Left cardiac atrium (tissue), 4 donors: ENCODE results near the gene TRPV6. TPM values are rescaled to one million over a fixed set of nuclear protein-coding genes. Genes with fewer than 3 reads are reported as not detected.
A peak's percentile ranks its signal among the peaks of the same experiment; 100 is the strongest.

ENCODE experiments used
- ATAC-seq, 2 donors: fragments of 200-7000 bp; cut with Tn5 transposase; one replicate each; pipeline ENCODE4 v1.9.1; 2020; ENCODE audit warnings: mild to moderate bottlenecking in 2 of 2, moderate library complexity in 2 of 2
- DNase-seq: peaks from one replicate; pipeline ENCODE4 v3.0.0-alpha.2; 2020
- intact Hi-C, 2 donors: fragments of 100-400 bp; cut with DNase I; formaldehyde crosslinking; loops; one replicate each; pipeline versions ENCODE4 v1.14.1 to v1.15.1; 2022 to 2023
- total RNA-seq, 2 donors: library from RNA; stranded (reverse); fragmentation: NEBNext Ultra II Directional; extraction: Animal tissue kit (Norgen Biotek cat#: 25700); gene quantifications; one replicate each; pipeline ENCODE4 v1.2.1, GENCODE V29; 2021
- donor health status: DM: no; HTN: yes; CAD: no.
- donor health status: DM: no; HTN: yes; CAD: no; lungs with severe emphysema.
- donor health status: DM: yes; HTN: yes; CAD: no.
- donor health status: Dilated cardiomyopathy.

The TRPV6 gene
- total RNA-seq, 2 donors from 2014 or later: 0.24 to 0.27 TPM

- no peak for DNase-seq
- no peak for ATAC-seq
- intact Hi-C loops: no loop called here
These were observed 24.6 kb downstream of the TRPV6 start for GRCh38 chr7:142860968-142861367.

DNA sequence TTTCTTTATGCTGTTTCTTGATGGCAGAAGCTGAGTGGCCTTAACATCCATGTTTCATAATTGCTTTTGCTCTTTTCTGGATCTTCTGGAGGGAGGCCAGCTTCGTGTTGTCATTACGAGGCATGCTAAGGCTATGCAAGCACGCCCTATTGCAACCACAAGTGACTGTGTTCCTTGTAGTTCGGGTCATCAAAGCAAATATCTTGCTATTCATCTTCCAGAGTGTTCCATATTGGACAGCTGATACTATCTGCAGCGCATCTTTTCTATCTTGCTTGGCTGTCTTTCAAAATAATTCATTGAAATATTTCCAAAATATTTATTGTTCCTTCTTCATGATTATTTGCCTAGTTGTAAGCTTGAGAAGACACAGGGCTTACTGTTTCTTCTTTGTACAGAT lies 25.7 kb downstream of the TRPV6 start:
- intact Hi-C loops: loop anchor here in 1 of 2 donors (10.0 kb wide), 2 partner anchors 65 to 145 kb away; no protein-coding TSS in a partner anchor
- peak; percentile 58 for DNase-seq

GRCh38 chr7:142859411-142859810 lies 26.1 kb downstream of the TRPV6 start:
- intact Hi-C loops: loop anchor here in 1 of 2 donors (10.0 kb wide), 2 partner anchors 65 to 145 kb away; no protein-coding TSS in a partner anchor
- DNase-seq (no peak), ATAC-seq (no peak)

More for the DNA sequence above, 25.7 kb downstream of the TRPV6 start:
- no peak for ATAC-seq

- ATAC-seq (no peak), DNase-seq (no peak)
- intact Hi-C loops: loop anchor here in 1 of 2 donors (10.0 kb wide), 2 partner anchors 63 to 147 kb away; no protein-coding TSS in a partner anchor
These were observed 27.9 kb downstream of the TRPV6 start for GRCh38 chr7:142857625-142858024.

- no peak for DNase-seq
- no peak for ATAC-seq
- intact Hi-C loops: loop anchor here in 1 of 2 donors (10.0 kb wide), 2 partner anchors 62 to 148 kb away; no protein-coding TSS in a partner anchor
These were observed 28.8 kb downstream of the TRPV6 start for GRCh38 chr7:142856565-142857245.

DNA sequence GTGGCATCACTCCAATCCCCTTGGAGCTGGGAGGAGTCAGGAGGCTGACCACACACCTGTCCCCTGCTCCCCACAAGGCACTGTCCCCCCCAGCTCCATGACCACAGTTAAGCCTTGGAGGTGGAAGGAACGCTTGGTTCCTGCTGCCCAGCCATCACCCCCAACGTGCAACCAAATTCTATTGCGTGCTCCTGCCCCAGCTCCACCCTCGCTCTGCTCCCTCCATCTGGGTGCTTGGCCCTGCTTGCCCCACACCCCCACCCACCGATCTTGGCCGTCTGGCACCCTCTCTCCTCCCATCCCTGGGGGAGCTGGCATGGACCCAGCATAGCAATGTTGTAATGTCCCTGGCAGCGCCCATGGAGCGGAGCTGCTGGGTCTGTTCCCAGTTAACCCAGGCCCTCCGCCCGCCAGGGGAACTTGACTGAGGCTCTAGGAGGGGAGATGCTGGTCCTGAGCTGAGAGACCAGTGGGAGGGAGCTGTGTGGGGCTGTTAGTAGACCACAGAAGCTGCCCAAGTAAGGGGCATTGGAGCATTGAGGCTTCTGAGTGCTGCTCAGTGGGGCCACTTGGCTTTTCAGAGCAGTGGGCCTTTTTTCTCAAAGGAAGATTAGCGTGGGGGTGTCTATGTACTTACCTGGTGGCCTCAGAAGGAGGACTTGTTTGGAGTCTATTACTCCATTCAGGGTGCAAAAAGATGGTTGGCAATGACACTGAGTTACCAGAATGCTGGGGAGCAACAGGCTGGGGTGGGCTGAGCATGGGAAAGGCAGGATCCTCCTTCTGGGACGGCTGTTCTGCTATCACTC lies 29.6 kb downstream of the TRPV6 start:
- DNase-seq: peak; percentile 70
- intact Hi-C loops: loop anchor here (2.0 to 10.0 kb wide), 3 partner anchors 61 to 149 kb away; no protein-coding TSS in a partner anchor
- ATAC-seq: peak; percentile 35 to 54

DNA sequence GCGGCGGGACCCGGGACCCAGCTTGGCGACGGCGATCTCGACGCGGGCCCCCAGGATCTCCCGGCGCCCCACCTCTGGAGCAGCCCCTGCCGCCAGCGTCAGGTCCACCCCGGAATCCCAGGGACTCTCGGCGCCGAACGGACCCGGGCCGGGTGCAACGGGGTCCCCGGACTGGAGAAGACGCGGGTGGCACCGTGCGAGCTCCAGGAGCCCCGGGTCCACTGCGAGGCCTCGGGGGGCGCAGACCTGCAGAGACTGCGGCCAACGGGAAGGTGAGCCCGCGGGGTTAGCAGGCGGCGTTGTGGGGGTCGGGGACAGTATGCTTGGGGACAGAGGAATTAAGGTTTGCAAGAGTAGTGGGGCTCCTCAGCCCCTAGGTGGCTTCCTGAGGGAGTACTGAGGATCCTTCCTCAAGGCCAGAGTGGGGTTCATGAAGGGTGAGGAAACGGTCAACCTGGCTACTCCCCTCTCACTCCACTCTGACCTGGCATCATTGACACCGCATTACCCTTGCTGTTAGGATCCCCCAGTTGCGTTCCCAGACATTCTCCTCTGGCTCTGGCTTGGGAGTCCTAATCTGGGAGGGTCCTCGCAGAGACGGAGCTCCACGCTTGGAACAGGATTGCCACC lies 30.3 kb downstream of the TRPV6 start:
- no peak for DNase-seq
- intact Hi-C loops: loop anchor here (2.0 to 10.0 kb wide), 3 partner anchors 60 to 150 kb away; no protein-coding TSS in a partner anchor
- ATAC-seq: peak in 1 of 2 donors; percentile 6

- intact Hi-C loops: loop anchor here (2.0 to 10.0 kb wide), 4 partner anchors 60 to 363 kb away; no protein-coding TSS in a partner anchor
- DNase-seq (peak; percentile 80), ATAC-seq (peak; percentile 89 to 90)
These were observed 31.0 kb downstream of the TRPV6 start, which contains the start of gene EPHB6 for GRCh38 chr7:142854372-142855113. EPHB6 (plus strand) TSS chr7:142855076; CDS start chr7:142863228, 8,152 bp downstream.

GRCh38 chr7:142853739-142854371 lies 31.7 kb downstream of the TRPV6 start:
- ATAC-seq: peak; percentile 59 to 76
- peak; percentile 65 for DNase-seq
- intact Hi-C loops: loop anchor here (2.0 to 10.0 kb wide), 4 partner anchors 59 to 363 kb away; no protein-coding TSS in a partner anchor

DNA sequence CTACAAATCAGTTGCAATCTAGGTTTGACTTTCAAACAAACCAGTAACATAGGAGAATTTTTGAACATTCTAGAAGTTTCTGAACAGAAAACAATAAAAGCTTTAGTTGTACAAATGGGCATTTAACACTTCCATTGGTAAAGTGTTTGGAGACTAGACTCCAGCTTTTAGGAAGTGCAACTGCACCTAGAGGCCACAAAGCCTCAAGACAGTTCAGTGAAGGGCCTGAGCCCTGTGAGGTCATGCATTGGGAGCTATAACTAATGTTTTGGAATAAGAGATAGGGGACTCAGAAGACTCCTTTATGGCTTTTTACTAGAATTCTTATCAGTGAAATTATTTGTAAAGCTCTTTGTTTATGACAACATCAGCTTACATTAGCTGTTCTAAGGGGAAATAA lies 33.6 kb downstream of the TRPV6 start:
- intact Hi-C loops: loop anchor here in 1 of 2 donors (5.0 to 10.0 kb wide), 3 partner anchors 57 to 365 kb away; no protein-coding TSS in a partner anchor
- DNase-seq (no peak), ATAC-seq (no peak)

DNA sequence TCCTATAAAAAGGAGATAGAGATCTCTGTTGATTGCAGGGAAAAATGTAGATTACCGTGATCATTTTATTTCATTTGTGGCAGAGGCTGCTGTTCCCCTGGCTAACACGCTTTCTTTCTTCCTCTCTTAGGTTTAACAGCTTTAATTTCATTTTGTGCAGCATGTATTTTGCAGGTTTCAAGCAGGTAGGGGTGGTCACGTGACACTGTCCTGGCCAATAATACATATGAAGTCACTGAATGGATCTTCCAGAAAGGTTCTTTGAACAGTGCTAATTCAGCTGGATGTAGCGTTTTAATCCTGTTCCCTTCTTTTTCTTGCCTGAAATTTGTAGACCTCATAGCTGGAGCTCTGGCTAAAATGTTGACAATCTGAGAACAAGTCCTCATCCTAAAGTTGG lies 34.3 kb downstream of the TRPV6 start:
- ATAC-seq (no peak), DNase-seq (no peak)
- intact Hi-C loops: loop anchor here in 1 of 2 donors (5.0 to 10.0 kb wide), 3 partner anchors 56 to 366 kb away; no protein-coding TSS in a partner anchor

DNA sequence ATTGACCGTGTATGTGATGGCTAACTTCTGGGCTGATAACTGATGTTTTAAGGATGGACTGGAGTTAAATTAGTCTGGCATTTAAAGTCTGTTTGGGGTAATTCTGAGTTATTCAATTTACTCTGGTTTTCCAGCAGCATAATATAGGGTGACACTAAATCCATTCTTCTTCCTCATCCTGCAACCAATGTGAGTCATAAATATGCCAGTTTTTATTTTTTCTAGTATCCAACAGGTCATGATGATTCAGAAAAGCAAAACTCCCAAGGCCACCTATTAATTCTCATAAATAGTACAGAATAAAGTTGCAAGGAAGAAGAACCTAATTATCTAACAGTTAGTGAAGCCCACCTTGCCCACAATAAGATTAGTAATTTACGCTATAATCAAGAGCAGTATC lies 38.2 kb downstream of the TRPV6 start:
- ATAC-seq (no peak), DNase-seq (no peak)
- intact Hi-C loops: no loop called here

- ATAC-seq (no peak), DNase-seq (no peak)
- intact Hi-C loops: no loop called here
These were observed 43.2 kb downstream of the TRPV6 start for GRCh38 chr7:142842251-142842766.

- intact Hi-C loops: no loop called here
- ATAC-seq: peak in 1 of 2 donors; percentile 53
- no peak for DNase-seq
These were observed 46.9 kb downstream of the TRPV6 start for GRCh38 chr7:142838461-142839213.

GRCh38 chr7:142836426-142836825 lies 49.1 kb downstream of the TRPV6 start:
- intact Hi-C loops: no loop called here
- ATAC-seq: no peak
- DNase-seq: no peak

- intact Hi-C loops: no loop called here
- no peak for DNase-seq
- no peak for ATAC-seq
These were observed 50.1 kb downstream of the TRPV6 start for GRCh38 chr7:142835487-142835886.
